Liver (tissue), 9 donors: ENCODE data around the gene SUGCT. TPM values are rescaled to one million over a fixed set of nuclear protein-coding genes. Genes with fewer than 3 reads are reported as not detected.

Experiments
- DNase-seq: peaks from one replicate; pipeline ENCODE4 v3.0.0-alpha.2; 2017; ENCODE audit warnings: low spot score
- H3K27ac ChIP-seq, 2 donors: one replicate each; pipeline ENCODE4 v1.7.0; 2013; ENCODE audit warnings: inconsistent platforms in 2 of 2, low read length in 2 of 2, control low read depth in 1 of 2, low read depth in 1 of 2, mild to moderate bottlenecking in 1 of 2
- H3K27me3 ChIP-seq, 4 donors: one replicate each; pipeline versions ENCODE4 v1.6.1 to v1.7.0; 2013; ENCODE audit warnings: low read length in 3 of 4, inconsistent platforms in 1 of 4, mild to moderate bottlenecking in 1 of 4, moderate library complexity in 1 of 4; ENCODE audit not compliant: control insufficient read depth in 4 of 4, insufficient read depth in 4 of 4
- H3K36me3 ChIP-seq, 4 donors: one replicate each; pipeline versions ENCODE4 v1.6.1 to v1.7.0; 2013; ENCODE audit warnings: low read length in 3 of 4, mild to moderate bottlenecking in 3 of 4, low read depth in 1 of 4, moderate library complexity in 1 of 4; ENCODE audit not compliant: control insufficient read depth in 4 of 4, insufficient read depth in 3 of 4
- H3K4me1 ChIP-seq, 4 donors: one replicate each; pipeline versions ENCODE4 v1.6.1 to v1.7.0; 2013; ENCODE audit warnings: low read length in 3 of 4, mild to moderate bottlenecking in 3 of 4, moderate library complexity in 1 of 4; ENCODE audit not compliant: control insufficient read depth in 4 of 4, insufficient read depth in 4 of 4
- H3K4me3 ChIP-seq, 3 donors: one replicate each; pipeline versions ENCODE4 v1.6.1 to v1.7.0; 2013; ENCODE audit warnings: low read length in 3 of 3, control low read depth in 1 of 3, low read depth in 1 of 3, mild to moderate bottlenecking in 1 of 3
- H3K9ac ChIP-seq, 2 donors: one replicate each; pipeline ENCODE4 v1.7.0; 2013; ENCODE audit warnings: low read length in 2 of 2, mild to moderate bottlenecking in 2 of 2, moderate library complexity in 2 of 2, control low read depth in 1 of 2, low read depth in 1 of 2
- H3K9me3 ChIP-seq, 4 donors: one replicate each; pipeline versions ENCODE4 v1.6.1 to v1.7.0; 2013; ENCODE audit warnings: low read length in 3 of 4; ENCODE audit not compliant: control insufficient read depth in 4 of 4
- ATF3 ChIP-seq: IDR thresholded peaks from 2 replicates; pipeline ENCODE4 v1.6.1; 2016; ENCODE audit warnings: antibody characterized with exemption
- CTCF ChIP-seq: fragments of 150-350 bp; IDR thresholded peaks from 2 replicates; pipeline ENCODE4 v1.5.1; 2017; ENCODE audit warnings: improper control_type of control experiment, low read depth, low read length; ENCODE audit not compliant: missing input control
- EGR1 ChIP-seq, 2 donors: IDR thresholded peaks; 2 replicates each; pipeline ENCODE4 v1.6.1; 2016 to 2018; ENCODE audit warnings: antibody characterized with exemption in 2 of 2, low read depth in 2 of 2
- FOXA1 ChIP-seq: IDR thresholded peaks from 2 replicates; pipeline ENCODE4 v1.6.1; 2016; ENCODE audit warnings: antibody characterized with exemption
- FOXA2 ChIP-seq: IDR thresholded peaks from 2 replicates; pipeline ENCODE4 v1.6.1; 2016; ENCODE audit warnings: antibody characterized with exemption
- GABPA ChIP-seq, 2 donors: IDR thresholded peaks in 1 of 2; conservative IDR thresholded peaks in 1 of 2; 2 replicates each; pipeline ENCODE4 v1.6.1; 2016; ENCODE audit warnings: antibody characterized with exemption in 2 of 2, mild to moderate bottlenecking in 1 of 2, moderate library complexity in 1 of 2
- HNF4A ChIP-seq, 2 donors: conservative IDR thresholded peaks; 2 replicates each; pipeline ENCODE4 v1.6.1; 2016; ENCODE audit warnings: antibody characterized with exemption in 2 of 2, mild to moderate bottlenecking in 2 of 2
- HNF4G ChIP-seq: IDR thresholded peaks from 2 replicates; pipeline ENCODE4 v1.6.1; 2016; ENCODE audit warnings: antibody characterized with exemption
- JUND ChIP-seq, 2 donors: IDR thresholded peaks; 2 replicates each; pipeline ENCODE4 v1.6.1; 2016; ENCODE audit warnings: antibody characterized with exemption in 2 of 2
- MAX ChIP-seq: IDR thresholded peaks from 2 replicates; pipeline ENCODE4 v1.6.1; 2016; ENCODE audit warnings: antibody characterized with exemption
- NR2F2 ChIP-seq: IDR thresholded peaks from 2 replicates; pipeline ENCODE4 v1.6.1; 2016; ENCODE audit warnings: antibody characterized with exemption
- RAD21 ChIP-seq, 2 donors: IDR thresholded peaks; 2 replicates each; pipeline ENCODE4 v1.6.1; 2016; ENCODE audit warnings: antibody characterized with exemption in 2 of 2, mild to moderate bottlenecking in 2 of 2
- REST ChIP-seq: IDR thresholded peaks from 2 replicates; pipeline ENCODE4 v1.6.1; 2016; ENCODE audit warnings: antibody characterized with exemption, mild to moderate bottlenecking
- RXRA ChIP-seq, 2 donors: IDR thresholded peaks; 2 replicates each; pipeline ENCODE4 v1.6.1; 2017 to 2018; ENCODE audit warnings: antibody characterized with exemption in 2 of 2, mild to moderate bottlenecking in 1 of 2
- SP1 ChIP-seq: IDR thresholded peaks from 2 replicates; pipeline ENCODE4 v1.6.1; 2018; ENCODE audit warnings: antibody characterized with exemption, mild to moderate bottlenecking
- TAF1 ChIP-seq: conservative IDR thresholded peaks from 2 replicates; pipeline ENCODE4 v1.6.1; 2016; ENCODE audit warnings: antibody characterized with exemption, mild to moderate bottlenecking
- YY1 ChIP-seq: IDR thresholded peaks from 2 replicates; pipeline ENCODE4 v1.6.1; 2016; ENCODE audit warnings: antibody characterized with exemption, mild to moderate bottlenecking
- ZBTB33 ChIP-seq: IDR thresholded peaks from 2 replicates; pipeline ENCODE4 v1.6.1; 2016; ENCODE audit warnings: antibody characterized with exemption
- WGBS: extraction: QIAGEN DNeasy Blood & Tissue Kit; methylation state at CpG from one replicate; pipeline ENCODE4 v1.1.7; 2013; 5-methylcytosine and 5-hydroxymethylcytosine counted together
- polyA plus RNA-seq, 2 donors: library from polyadenylated mRNA; stranded (reverse) in 1 of 2; unstranded in 1 of 2; fragments of 200-250 nt in 1 of 2; fragments of >200 nt in 1 of 2; fragmentation: Nextera tagmentation in 1 of 2; extraction: Ambion mirVana in 1 of 2; gene quantifications; one replicate each; pipeline versions ENCODE4 v1.2.1 to v1.2.3, GENCODE V29; 2013 to 2015
- total RNA-seq, 2 donors: library from RNA; depleted of rRNA; stranded (reverse); fragments of >200 nt; gene quantifications; one replicate each; pipeline ENCODE4 v1.2.3, GENCODE V29; 2014
- donor health status: healthy.
- donor health status: healthy.
- donor health status: healthy.
- donor health status: healthy.
- donor health status: healthy.

The SUGCT gene
- total and polyA plus RNA-seq, 4 donors: 6.2 to 11.9 (median 9.9) TPM

- no peak for DNase-seq
- Histone ChIP-seq H3K4me1 (no peaks in the 10 kb centered on the region), H3K4me3 (no peak overlapping the region), H3K27ac (no peak overlapping the region), H3K9me3 (no peaks in the 10 kb centered on the region), H3K9ac (no peak overlapping the region), H3K36me3 (no peaks in the 10 kb centered on the region), H3K27me3 (no peaks in the 10 kb centered on the region)
- WGBS: 93% methylated on average over 2 of the region's 2 CpGs
- no peak for TF ChIP-seq RAD21 (IDR thresholded peaks at IDR 0.05)
- TF ChIP-seq CTCF: no peak
- TF ChIP-seq HNF4G: no peak
- no peak for TF ChIP-seq YY1
- TF ChIP-seq NR2F2: no peak
- TF ChIP-seq FOXA2: no peak
- TF ChIP-seq JUND (IDR thresholded peaks at IDR 0.05): no peak
- no peak for TF ChIP-seq ATF3
- TF ChIP-seq ZBTB33: no peak
- TF ChIP-seq GABPA (IDR thresholded peaks at IDR 0.05 in 1 of 2, conservative IDR thresholded peaks at IDR 0.05 in 1 of 2): no peak
- TF ChIP-seq REST: no peak
- no peak for TF ChIP-seq FOXA1
- TF ChIP-seq MAX: no peak
- TF ChIP-seq RXRA (IDR thresholded peaks at IDR 0.05): no peak
- TF ChIP-seq HNF4A (conservative IDR thresholded peaks at IDR 0.05): no peak
Observed at GRCh38 chr7:40429826-40430225, 295.0 kb downstream of the SUGCT start.

GRCh38 chr7:40432046-40432445, 297.2 kb downstream of the SUGCT start:
- no peaks in the 10 kb centered on the region for H3K27me3 ChIP-seq
- H3K27ac ChIP-seq: no peak overlapping the region
- H3K4me3 ChIP-seq: no peak overlapping the region
- no peaks in the 10 kb centered on the region for H3K9me3 ChIP-seq
- H3K9ac ChIP-seq: no peak overlapping the region
- DNase-seq: no peak
- WGBS: 95% methylated on average over 2 of the region's 2 CpGs
- no peaks in the 10 kb centered on the region for H3K36me3 ChIP-seq
- no peaks in the 10 kb centered on the region for H3K4me1 ChIP-seq
- TF ChIP-seq MAX: no peak
- TF ChIP-seq GABPA (IDR thresholded peaks at IDR 0.05 in 1 of 2, conservative IDR thresholded peaks at IDR 0.05 in 1 of 2): no peak
- no peak for TF ChIP-seq CTCF
- no peak for TF ChIP-seq TAF1
- no peak for TF ChIP-seq JUND (IDR thresholded peaks at IDR 0.05)
- no peak for TF ChIP-seq RAD21 (IDR thresholded peaks at IDR 0.05)
- no peak for TF ChIP-seq ATF3
- TF ChIP-seq SP1: no peak
- no peak for TF ChIP-seq FOXA1
- TF ChIP-seq RXRA (IDR thresholded peaks at IDR 0.05): no peak
- no peak for TF ChIP-seq HNF4G
- TF ChIP-seq EGR1 (IDR thresholded peaks at IDR 0.05; ENCODE audit: low read depth in 2 of 2): no peak
- no peak for TF ChIP-seq YY1
- no peak for TF ChIP-seq HNF4A (conservative IDR thresholded peaks at IDR 0.05)
- TF ChIP-seq ZBTB33: no peak
- no peak for TF ChIP-seq FOXA2
